Ishikawa (cell line): ENCODE results near the gene FAM216A.

ENCODE experiments used
- EP300 ChIP-seq: IDR thresholded peaks from 2 replicates; pipeline ENCODE4 v1.6.1; 2012; ENCODE audit warnings: borderline replicate concordance
- RAD21 ChIP-seq: IDR thresholded peaks from 2 replicates; pipeline ENCODE4 v1.6.1; 2012; ENCODE audit warnings: low read depth
- TCF12 ChIP-seq: IDR thresholded peaks from 2 replicates; pipeline ENCODE4 v1.6.1; 2012; ENCODE audit warnings: low read depth
- TEAD4 ChIP-seq: IDR thresholded peaks from 2 replicates; pipeline ENCODE4 v1.6.1; 2012
- YY1 ChIP-seq: IDR thresholded peaks from 2 replicates; pipeline ENCODE4 v1.6.1; 2012; ENCODE audit warnings: low read depth
- TF ChIP-seq, protein P1 (sequence below): IDR thresholded peaks from 2 replicates; pipeline ENCODE4 v1.6.1; 2012

DNA sequence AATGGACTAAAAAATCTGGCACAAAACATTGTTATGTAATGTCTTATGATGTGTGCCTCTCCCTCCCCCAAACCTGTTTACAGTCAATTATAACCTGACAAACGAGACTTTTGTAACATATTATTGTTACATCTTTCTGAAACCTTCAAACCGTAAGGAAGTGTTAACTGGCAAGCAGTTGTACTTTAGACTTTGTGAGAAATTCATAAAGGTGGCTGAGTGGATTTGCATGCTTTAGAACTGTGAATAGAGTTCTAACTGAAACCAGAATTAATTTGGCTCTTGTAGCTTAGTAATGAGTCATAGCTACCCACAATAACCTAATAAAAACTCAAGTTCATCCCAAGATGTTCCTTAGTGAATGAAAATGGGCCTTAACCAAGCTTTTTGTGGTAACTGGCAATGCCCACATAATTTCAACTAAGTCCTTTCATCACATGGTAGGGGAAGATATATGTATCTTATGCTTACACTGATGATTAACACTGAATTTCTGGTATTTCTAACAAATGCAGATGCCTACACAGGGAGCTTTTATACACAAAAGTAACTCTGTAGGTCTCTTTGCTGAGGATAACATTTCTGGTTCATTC, 63.2 kb downstream of the FAM216A start:
- TF ChIP-seq, protein P1, sequence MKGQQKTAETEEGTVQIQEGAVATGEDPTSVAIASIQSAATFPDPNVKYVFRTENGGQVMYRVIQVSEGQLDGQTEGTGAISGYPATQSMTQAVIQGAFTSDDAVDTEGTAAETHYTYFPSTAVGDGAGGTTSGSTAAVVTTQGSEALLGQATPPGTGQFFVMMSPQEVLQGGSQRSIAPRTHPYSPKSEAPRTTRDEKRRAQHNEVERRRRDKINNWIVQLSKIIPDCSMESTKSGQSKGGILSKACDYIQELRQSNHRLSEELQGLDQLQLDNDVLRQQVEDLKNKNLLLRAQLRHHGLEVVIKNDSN = no peak
- TF ChIP-seq RAD21 = no peak
- no peak for TF ChIP-seq EP300
- no peak for TF ChIP-seq TEAD4
- no peak for TF ChIP-seq TCF12
- TF ChIP-seq YY1 = no peak
